GM19099 (cell line): Measurements from ENCODE around the gene DISC1.

Experiments
- POLR2A ChIP-seq: IDR thresholded peaks from 3 replicates; pipeline ENCODE4 v1.6.1; 2011; ENCODE audit warnings: low read depth; ENCODE audit not compliant: insufficient read length; ENCODE audit errors: extremely low read depth

The DISC1 gene

GRCh38 chr1:231879296-231879695 lies 252.7 kb downstream of the DISC1 start:
- TF ChIP-seq POLR2A: no peak

GRCh38 chr1:231882333-231882732 lies 255.7 kb downstream of the DISC1 start:
- no peak for TF ChIP-seq POLR2A

GRCh38 chr1:231882790-231883189 lies 256.2 kb downstream of the DISC1 start:
- TF ChIP-seq POLR2A: no peak

- no peak for TF ChIP-seq POLR2A
These were observed 256.8 kb downstream of the DISC1 start for GRCh38 chr1:231883382-231883781.

GRCh38 chr1:231885209-231885854 lies 258.7 kb downstream of the DISC1 start:
- no peak for TF ChIP-seq POLR2A

GRCh38 chr1:231887166-231887565 lies 260.6 kb downstream of the DISC1 start:
- no peak for TF ChIP-seq POLR2A

GRCh38 chr1:231887866-231888265 lies 261.3 kb downstream of the DISC1 start:
- TF ChIP-seq POLR2A: no peak

GRCh38 chr1:231890791-231891190 lies 264.2 kb downstream of the DISC1 start:
- TF ChIP-seq POLR2A: no peak

- TF ChIP-seq POLR2A: no peak
These were observed 267.0 kb downstream of the DISC1 start for GRCh38 chr1:231893400-231894102.

- TF ChIP-seq POLR2A: no peak
These were observed 270.2 kb downstream of the DISC1 start for GRCh38 chr1:231896806-231897205.

- TF ChIP-seq POLR2A: no peak
These were observed 272.5 kb downstream of the DISC1 start for GRCh38 chr1:231899046-231899445.

GRCh38 chr1:231899713-231900435 lies 273.3 kb downstream of the DISC1 start:
- no peak for TF ChIP-seq POLR2A

- no peak for TF ChIP-seq POLR2A
These were observed 277.0 kb downstream of the DISC1 start for GRCh38 chr1:231903586-231904081.

GRCh38 chr1:231913493-231913892 lies 286.9 kb downstream of the DISC1 start:
- no peak for TF ChIP-seq POLR2A

GRCh38 chr1:231918239-231919015 lies 291.8 kb downstream of the DISC1 start:
- TF ChIP-seq POLR2A: no peak
